HepG2 (cell line): ENCODE measurements around the gene CHPF. TPM values are rescaled to one million over a fixed set of nuclear protein-coding genes. Genes with fewer than 3 reads are reported as not detected.
A peak's percentile ranks its signal among the peaks of the same experiment; 100 is the strongest.

ENCODE experiments used
- MEIS1 ChIP-seq: sonication (generic); formaldehyde crosslinking; IDR thresholded peaks from 2 replicates; pipeline ENCODE4 v1.9.0; 2021; ENCODE audit warnings: mild to moderate bottlenecking, missing genetic modification reagents, moderate library complexity, borderline replicate concordance
- SP5 ChIP-seq: IDR thresholded peaks from 2 replicates; pipeline ENCODE4 v1.6.1; 2016; ENCODE audit warnings: low read depth, borderline replicate concordance
- ZNF317 ChIP-seq: sonication (generic); formaldehyde crosslinking; IDR thresholded peaks from 2 replicates; pipeline ENCODE4 v1.5.0; 2020; ENCODE audit warnings: mild to moderate bottlenecking, missing genetic modification reagents
- ZNF574 ChIP-seq: sonication (generic); formaldehyde crosslinking; IDR thresholded peaks from 2 replicates; pipeline ENCODE4 v1.4.0; 2020; ENCODE audit warnings: missing genetic modification reagents
- ZNF883 ChIP-seq: sonication (generic); formaldehyde crosslinking; IDR thresholded peaks from 2 replicates; pipeline ENCODE4 v1.5.1; 2020; ENCODE audit warnings: mild to moderate bottlenecking, missing genetic modification reagents; ENCODE audit errors: not compliant biosample characterization
- polyA plus RNA-seq, 8 experiments: library from polyadenylated mRNA; depleted of rRNA in 3 of 8; stranded (reverse) in 7 of 8; unstranded in 1 of 8; fragments of >200 nt; fragmentation: Illumina TruSeq in 4 of 8; extraction: Trizol in 4 of 8; gene quantifications; 2 replicates each; pipeline versions ENCODE4 v1.2.1 to v1.2.3, GENCODE V29; 2011 to 2016; ENCODE audit warnings: low read depth in 4 of 8, missing spikeins in 1 of 8, mixed read lengths in 1 of 8; ENCODE audit not compliant: insufficient read depth in 1 of 8
- total RNA-seq, 5 experiments: library from RNA; depleted of rRNA; stranded (reverse); fragments of >200 nt; fragmentation: Illumina TruSeq; extraction: Trizol; gene quantifications; 2 replicates each; pipeline ENCODE4 v1.2.3, GENCODE V29; 2016; ENCODE audit warnings: low read depth in 1 of 5
- TF ChIP-seq, protein P1 (sequence below): IDR thresholded peaks from 2 replicates; pipeline ENCODE4 v1.6.1; 2016; ENCODE audit warnings: low read depth, missing genetic modification reagents, missing compliant biosample characterization
- TF ChIP-seq, protein P2 (sequence below): sonication (generic); formaldehyde crosslinking; IDR thresholded peaks from 2 replicates; pipeline ENCODE4 v1.8.1; 2023; ENCODE audit warnings: mild to moderate bottlenecking, missing genetic modification reagents, borderline replicate concordance
- TF ChIP-seq, protein P3 (sequence below): sonication (generic); formaldehyde crosslinking; IDR thresholded peaks from 2 replicates; pipeline ENCODE4 v1.4.0; 2020; ENCODE audit warnings: missing genetic modification reagents, borderline replicate concordance
- TF ChIP-seq, protein P4 (sequence below): sonication (generic); formaldehyde crosslinking; IDR thresholded peaks from 2 replicates; pipeline ENCODE4 v1.5.0; 2020; ENCODE audit warnings: missing genetic modification reagents
- TF ChIP-seq, protein P5 (sequence below): sonication (generic); formaldehyde crosslinking; IDR thresholded peaks from 2 replicates; pipeline ENCODE4 v1.4.0; 2020; ENCODE audit warnings: missing genetic modification reagents, borderline replicate concordance

The CHPF gene
- total and polyA plus RNA-seq, 2 of the 13 experiments (the other 11 are each of a cell fraction or from before 2014, with no cell fraction given) = 79.6 to 111 TPM

DNA sequence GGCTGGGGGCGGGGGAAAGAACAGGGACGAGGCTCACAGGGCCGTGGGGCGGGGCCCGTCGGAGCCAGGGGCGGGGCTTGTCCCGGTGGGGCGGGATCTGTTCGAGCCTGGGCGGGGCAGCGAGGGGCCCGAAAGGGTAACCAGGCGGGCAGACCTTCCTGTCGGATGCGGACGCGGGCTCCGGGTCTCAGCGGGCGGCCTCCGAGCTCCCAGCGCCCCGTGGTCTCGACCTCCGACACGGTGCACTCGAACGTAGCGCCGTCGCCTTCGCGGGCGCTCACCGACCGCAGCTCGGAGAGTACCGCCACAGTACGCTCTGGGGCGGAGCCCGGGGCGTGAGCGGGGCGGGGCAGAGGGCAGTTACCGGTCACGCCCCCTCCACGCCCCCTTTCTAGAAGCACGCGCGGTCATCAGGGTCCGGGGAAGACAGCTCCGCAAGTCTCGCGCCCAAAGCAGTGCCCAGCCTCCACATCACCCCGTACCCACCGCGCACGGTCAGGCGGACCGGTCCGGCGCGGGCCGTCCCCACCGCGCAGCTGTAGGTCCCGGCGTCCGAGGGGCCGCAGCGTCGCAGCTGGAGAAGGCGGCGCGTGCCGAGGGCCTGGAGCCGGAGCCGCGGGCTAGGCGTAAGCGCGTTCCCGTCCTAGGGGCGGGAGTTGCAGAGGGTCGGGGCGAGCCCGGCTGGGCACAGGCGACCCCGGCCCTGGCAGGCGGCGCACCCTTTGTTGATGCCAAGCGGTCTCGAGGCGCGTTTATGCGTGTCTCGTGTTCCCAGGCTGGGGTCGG is 9.0 kb upstream of the CHPF start (continued):
- TF ChIP-seq ZNF883 (CRISPR knock-in tag) = peak; percentile 75
- TF ChIP-seq, protein P1, sequence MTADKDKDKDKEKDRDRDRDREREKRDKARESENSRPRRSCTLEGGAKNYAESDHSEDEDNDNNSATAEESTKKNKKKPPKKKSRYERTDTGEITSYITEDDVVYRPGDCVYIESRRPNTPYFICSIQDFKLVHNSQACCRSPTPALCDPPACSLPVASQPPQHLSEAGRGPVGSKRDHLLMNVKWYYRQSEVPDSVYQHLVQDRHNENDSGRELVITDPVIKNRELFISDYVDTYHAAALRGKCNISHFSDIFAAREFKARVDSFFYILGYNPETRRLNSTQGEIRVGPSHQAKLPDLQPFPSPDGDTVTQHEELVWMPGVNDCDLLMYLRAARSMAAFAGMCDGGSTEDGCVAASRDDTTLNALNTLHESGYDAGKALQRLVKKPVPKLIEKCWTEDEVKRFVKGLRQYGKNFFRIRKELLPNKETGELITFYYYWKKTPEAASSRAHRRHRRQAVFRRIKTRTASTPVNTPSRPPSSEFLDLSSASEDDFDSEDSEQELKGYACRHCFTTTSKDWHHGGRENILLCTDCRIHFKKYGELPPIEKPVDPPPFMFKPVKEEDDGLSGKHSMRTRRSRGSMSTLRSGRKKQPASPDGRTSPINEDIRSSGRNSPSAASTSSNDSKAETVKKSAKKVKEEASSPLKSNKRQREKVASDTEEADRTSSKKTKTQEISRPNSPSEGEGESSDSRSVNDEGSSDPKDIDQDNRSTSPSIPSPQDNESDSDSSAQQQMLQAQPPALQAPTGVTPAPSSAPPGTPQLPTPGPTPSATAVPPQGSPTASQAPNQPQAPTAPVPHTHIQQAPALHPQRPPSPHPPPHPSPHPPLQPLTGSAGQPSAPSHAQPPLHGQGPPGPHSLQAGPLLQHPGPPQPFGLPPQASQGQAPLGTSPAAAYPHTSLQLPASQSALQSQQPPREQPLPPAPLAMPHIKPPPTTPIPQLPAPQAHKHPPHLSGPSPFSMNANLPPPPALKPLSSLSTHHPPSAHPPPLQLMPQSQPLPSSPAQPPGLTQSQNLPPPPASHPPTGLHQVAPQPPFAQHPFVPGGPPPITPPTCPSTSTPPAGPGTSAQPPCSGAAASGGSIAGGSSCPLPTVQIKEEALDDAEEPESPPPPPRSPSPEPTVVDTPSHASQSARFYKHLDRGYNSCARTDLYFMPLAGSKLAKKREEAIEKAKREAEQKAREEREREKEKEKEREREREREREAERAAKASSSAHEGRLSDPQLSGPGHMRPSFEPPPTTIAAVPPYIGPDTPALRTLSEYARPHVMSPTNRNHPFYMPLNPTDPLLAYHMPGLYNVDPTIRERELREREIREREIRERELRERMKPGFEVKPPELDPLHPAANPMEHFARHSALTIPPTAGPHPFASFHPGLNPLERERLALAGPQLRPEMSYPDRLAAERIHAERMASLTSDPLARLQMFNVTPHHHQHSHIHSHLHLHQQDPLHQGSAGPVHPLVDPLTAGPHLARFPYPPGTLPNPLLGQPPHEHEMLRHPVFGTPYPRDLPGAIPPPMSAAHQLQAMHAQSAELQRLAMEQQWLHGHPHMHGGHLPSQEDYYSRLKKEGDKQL (CRISPR knock-in tag) = no peak
- TF ChIP-seq, protein P2, sequence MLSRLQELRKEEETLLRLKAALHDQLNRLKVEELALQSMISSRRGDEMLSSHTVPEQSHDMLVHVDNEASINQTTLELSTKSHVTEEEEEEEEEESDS (CRISPR knock-in tag) = no peak
- TF ChIP-seq MEIS1 (CRISPR knock-in tag) = peak; percentile 30; the same call in 1 of the 2 replicates
- TF ChIP-seq, protein P3, sequence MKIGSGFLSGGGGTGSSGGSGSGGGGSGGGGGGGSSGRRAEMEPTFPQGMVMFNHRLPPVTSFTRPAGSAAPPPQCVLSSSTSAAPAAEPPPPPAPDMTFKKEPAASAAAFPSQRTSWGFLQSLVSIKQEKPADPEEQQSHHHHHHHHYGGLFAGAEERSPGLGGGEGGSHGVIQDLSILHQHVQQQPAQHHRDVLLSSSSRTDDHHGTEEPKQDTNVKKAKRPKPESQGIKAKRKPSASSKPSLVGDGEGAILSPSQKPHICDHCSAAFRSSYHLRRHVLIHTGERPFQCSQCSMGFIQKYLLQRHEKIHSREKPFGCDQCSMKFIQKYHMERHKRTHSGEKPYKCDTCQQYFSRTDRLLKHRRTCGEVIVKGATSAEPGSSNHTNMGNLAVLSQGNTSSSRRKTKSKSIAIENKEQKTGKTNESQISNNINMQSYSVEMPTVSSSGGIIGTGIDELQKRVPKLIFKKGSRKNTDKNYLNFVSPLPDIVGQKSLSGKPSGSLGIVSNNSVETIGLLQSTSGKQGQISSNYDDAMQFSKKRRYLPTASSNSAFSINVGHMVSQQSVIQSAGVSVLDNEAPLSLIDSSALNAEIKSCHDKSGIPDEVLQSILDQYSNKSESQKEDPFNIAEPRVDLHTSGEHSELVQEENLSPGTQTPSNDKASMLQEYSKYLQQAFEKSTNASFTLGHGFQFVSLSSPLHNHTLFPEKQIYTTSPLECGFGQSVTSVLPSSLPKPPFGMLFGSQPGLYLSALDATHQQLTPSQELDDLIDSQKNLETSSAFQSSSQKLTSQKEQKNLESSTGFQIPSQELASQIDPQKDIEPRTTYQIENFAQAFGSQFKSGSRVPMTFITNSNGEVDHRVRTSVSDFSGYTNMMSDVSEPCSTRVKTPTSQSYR (CRISPR knock-in tag) = no peak
- TF ChIP-seq, protein P4, sequence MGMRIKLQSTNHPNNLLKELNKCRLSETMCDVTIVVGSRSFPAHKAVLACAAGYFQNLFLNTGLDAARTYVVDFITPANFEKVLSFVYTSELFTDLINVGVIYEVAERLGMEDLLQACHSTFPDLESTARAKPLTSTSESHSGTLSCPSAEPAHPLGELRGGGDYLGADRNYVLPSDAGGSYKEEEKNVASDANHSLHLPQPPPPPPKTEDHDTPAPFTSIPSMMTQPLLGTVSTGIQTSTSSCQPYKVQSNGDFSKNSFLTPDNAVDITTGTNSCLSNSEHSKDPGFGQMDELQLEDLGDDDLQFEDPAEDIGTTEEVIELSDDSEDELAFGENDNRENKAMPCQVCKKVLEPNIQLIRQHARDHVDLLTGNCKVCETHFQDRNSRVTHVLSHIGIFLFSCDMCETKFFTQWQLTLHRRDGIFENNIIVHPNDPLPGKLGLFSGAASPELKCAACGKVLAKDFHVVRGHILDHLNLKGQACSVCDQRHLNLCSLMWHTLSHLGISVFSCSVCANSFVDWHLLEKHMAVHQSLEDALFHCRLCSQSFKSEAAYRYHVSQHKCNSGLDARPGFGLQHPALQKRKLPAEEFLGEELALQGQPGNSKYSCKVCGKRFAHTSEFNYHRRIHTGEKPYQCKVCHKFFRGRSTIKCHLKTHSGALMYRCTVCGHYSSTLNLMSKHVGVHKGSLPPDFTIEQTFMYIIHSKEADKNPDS (CRISPR knock-in tag) = peak; percentile 86; the same call in 1 of the 2 replicates
- no peak; the same call in none of the 2 replicates for TF ChIP-seq ZNF317
- TF ChIP-seq SP5 = peak; percentile 94
- TF ChIP-seq, protein P5, sequence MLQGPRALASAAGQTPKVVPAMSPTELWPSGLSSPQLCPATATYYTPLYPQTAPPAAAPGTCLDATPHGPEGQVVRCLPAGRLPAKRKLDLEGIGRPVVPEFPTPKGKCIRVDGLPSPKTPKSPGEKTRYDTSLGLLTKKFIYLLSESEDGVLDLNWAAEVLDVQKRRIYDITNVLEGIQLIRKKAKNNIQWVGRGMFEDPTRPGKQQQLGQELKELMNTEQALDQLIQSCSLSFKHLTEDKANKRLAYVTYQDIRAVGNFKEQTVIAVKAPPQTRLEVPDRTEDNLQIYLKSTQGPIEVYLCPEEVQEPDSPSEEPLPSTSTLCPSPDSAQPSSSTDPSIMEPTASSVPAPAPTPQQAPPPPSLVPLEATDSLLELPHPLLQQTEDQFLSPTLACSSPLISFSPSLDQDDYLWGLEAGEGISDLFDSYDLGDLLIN (CRISPR knock-in tag) = 0 out of 2 replicates have a peak, but pooled peaks have one; percentile 39
- TF ChIP-seq ZNF574 (CRISPR knock-in tag) = peak; percentile 54; the same call in 1 of the 2 replicates
